WTC11 (cell line): ENCODE data around the gene CYYR1. TPM values are rescaled to one million over a fixed set of nuclear protein-coding genes. Genes with fewer than 3 reads are reported as not detected.
A peak's percentile ranks its signal among the peaks of the same experiment; 100 is the strongest.

Experiments used
- ATAC-seq: fragments of 200-7000 bp; cut with Tn5 transposase; 2 replicates; pipeline ENCODE4 v1.10.0; 2021; ENCODE audit warnings: mild to moderate bottlenecking, moderate library complexity
- CTCF ChIA-PET: fragments of 300-600 bp; sonication (Branson Sonifier 250); formaldehyde crosslinking; loops from one replicate; lab custom pipeline; 2021; ENCODE audit warnings: antibody characterized with exemption; lab: Charles Lee
- POLR2A ChIA-PET: fragments of 350-600 bp; sonication (Branson Sonifier 250); formaldehyde crosslinking; loops from one replicate; lab custom pipeline; 2021; ENCODE audit warnings: antibody characterized with exemption; lab: Charles Lee
- DNase-seq: peaks from one replicate; pipeline ENCODE4 v3.0.0; 2021; ENCODE audit warnings: low spot score
- H3K27ac Mint-ChIP-seq: 2 replicates; pipeline ENCODE4 v1.8.0; 2021; ENCODE audit warnings: mixed read lengths
- H3K27me3 Mint-ChIP-seq: 2 replicates; pipeline ENCODE4 v1.8.0; 2021; ENCODE audit warnings: low read depth, mild to moderate bottlenecking, moderate library complexity, mixed read lengths
- H3K36me3 Mint-ChIP-seq: 2 replicates; pipeline ENCODE4 v1.8.0; 2021; ENCODE audit warnings: mixed read lengths
- H3K4me1 Mint-ChIP-seq: 2 replicates; pipeline ENCODE4 v1.8.0; 2022; ENCODE audit warnings: mixed read lengths
- H3K4me3 Mint-ChIP-seq: 2 replicates; pipeline ENCODE4 v1.8.0; 2021; ENCODE audit warnings: mild to moderate bottlenecking, moderate library complexity, mixed read lengths
- H3K9me3 Mint-ChIP-seq: 2 replicates; pipeline ENCODE4 v1.8.0; 2021; ENCODE audit warnings: mixed read lengths
- ATF1 ChIP-seq: sonication (generic); formaldehyde crosslinking; IDR thresholded peaks from 2 replicates; pipeline ENCODE4 v1.8.1; 2023; ENCODE audit warnings: mild to moderate bottlenecking, moderate library complexity, missing genetic modification reagents
- CREM ChIP-seq: sonication (generic); formaldehyde crosslinking; IDR thresholded peaks from 2 replicates; pipeline ENCODE4 v1.8.1; 2022; ENCODE audit warnings: mild to moderate bottlenecking, missing genetic modification reagents, moderate library complexity
- EMX1 ChIP-seq: fragments of 250-450 bp; sonication (Bioruptor Pico); IDR thresholded peaks from 2 replicates; pipeline ENCODE4 v1.8.0; 2021; ENCODE audit warnings: mild to moderate bottlenecking
- JAZF1 ChIP-seq: fragments of 250-450 bp; sonication (Bioruptor Pico); IDR thresholded peaks from 2 replicates; pipeline ENCODE4 v1.9.0; 2021; ENCODE audit warnings: moderate library complexity, mild to moderate bottlenecking, inconsistent platforms
- KAT7 ChIP-seq: sonication (generic); formaldehyde crosslinking; IDR thresholded peaks from 2 replicates; pipeline ENCODE4 v1.8.1; 2023; ENCODE audit warnings: missing genetic modification reagents, mild to moderate bottlenecking, borderline replicate concordance
- NFE2L1 ChIP-seq: sonication (generic); formaldehyde crosslinking; IDR thresholded peaks from 2 replicates; pipeline ENCODE4 v1.8.1; 2023; ENCODE audit warnings: missing genetic modification reagents
- NFYB ChIP-seq: sonication (generic); formaldehyde crosslinking; conservative IDR thresholded peaks from 2 replicates; pipeline ENCODE4 v1.8.0; 2022; ENCODE audit warnings: low read depth, missing genetic modification reagents
- RELA ChIP-seq: sonication (generic); formaldehyde crosslinking; IDR thresholded peaks from 2 replicates; pipeline ENCODE4 v1.8.1; 2022; ENCODE audit warnings: missing genetic modification reagents, mild to moderate bottlenecking, borderline replicate concordance
- RORB ChIP-seq: fragments of 250-450 bp; sonication (Bioruptor Pico); IDR thresholded peaks from 2 replicates; pipeline ENCODE4 v1.9.0; 2021; ENCODE audit warnings: mild to moderate bottlenecking
- SP1 ChIP-seq: sonication (generic); formaldehyde crosslinking; conservative IDR thresholded peaks from 2 replicates; pipeline ENCODE4 v1.8.1; 2022; ENCODE audit warnings: missing genetic modification reagents
- TP53 ChIP-seq: sonication (generic); formaldehyde crosslinking; IDR thresholded peaks from 2 replicates; pipeline ENCODE4 v1.8.1; 2023; ENCODE audit warnings: mild to moderate bottlenecking, missing genetic modification reagents
- ZNF121 ChIP-seq: sonication (generic); formaldehyde crosslinking; IDR thresholded peaks from 2 replicates; pipeline ENCODE4 v1.8.0; 2023; ENCODE audit warnings: missing genetic modification reagents
- ZNF138 ChIP-seq: sonication (generic); formaldehyde crosslinking; conservative IDR thresholded peaks from 2 replicates; pipeline ENCODE4 v1.8.1; 2022; ENCODE audit warnings: mild to moderate bottlenecking, moderate library complexity, missing genetic modification reagents
- ZNF317 ChIP-seq: sonication (generic); formaldehyde crosslinking; IDR thresholded peaks from 2 replicates; pipeline ENCODE4 v1.8.1; 2023; ENCODE audit warnings: low read depth, mild to moderate bottlenecking, moderate library complexity, missing genetic modification reagents, borderline replicate concordance
- total RNA-seq: library from RNA; stranded (reverse); gene quantifications from 3 replicates; pipeline ENCODE4 v1.2.3, GENCODE V29; 2021
- TF ChIP-seq, protein P1 (sequence below): fragments of 200-600 bp; IDR thresholded peaks from 2 replicates; pipeline ENCODE4 v1.8.0; 2022; ENCODE audit warnings: antibody characterized with exemption
- TF ChIP-seq, protein P2 (sequence below): sonication (generic); formaldehyde crosslinking; IDR thresholded peaks from 2 replicates; pipeline ENCODE4 v1.8.1; 2023; ENCODE audit warnings: mild to moderate bottlenecking, missing genetic modification reagents
- TF ChIP-seq, protein P3 (sequence below): sonication (generic); formaldehyde crosslinking; IDR thresholded peaks from 2 replicates; pipeline ENCODE4 v1.8.0; 2023; ENCODE audit warnings: mild to moderate bottlenecking, missing genetic modification reagents
- TF ChIP-seq, protein P4 (sequence below): sonication (generic); formaldehyde crosslinking; conservative IDR thresholded peaks from 2 replicates; pipeline ENCODE4 v1.8.1; 2023; ENCODE audit warnings: mild to moderate bottlenecking, low read depth, missing genetic modification reagents, moderate library complexity
- TF ChIP-seq, protein P5 (sequence below): sonication (generic); formaldehyde crosslinking; IDR thresholded peaks from 2 replicates; pipeline ENCODE4 v1.8.1; 2022; ENCODE audit warnings: low read depth, missing genetic modification reagents, borderline replicate concordance
- TF ChIP-seq, protein P6 (sequence below): fragments of 250-450 bp; sonication (Bioruptor Pico); IDR thresholded peaks from 2 replicates; pipeline ENCODE4 v1.9.0; 2021; ENCODE audit warnings: mild to moderate bottlenecking
- TF ChIP-seq, protein P7 (sequence below): sonication (generic); formaldehyde crosslinking; IDR thresholded peaks from 2 replicates; pipeline ENCODE4 v1.8.1; 2022; ENCODE audit warnings: missing genetic modification reagents, borderline replicate concordance

The CYYR1 gene
- total RNA-seq, 1 experiment from 2014 or later, result 29.3 TPM

DNA sequence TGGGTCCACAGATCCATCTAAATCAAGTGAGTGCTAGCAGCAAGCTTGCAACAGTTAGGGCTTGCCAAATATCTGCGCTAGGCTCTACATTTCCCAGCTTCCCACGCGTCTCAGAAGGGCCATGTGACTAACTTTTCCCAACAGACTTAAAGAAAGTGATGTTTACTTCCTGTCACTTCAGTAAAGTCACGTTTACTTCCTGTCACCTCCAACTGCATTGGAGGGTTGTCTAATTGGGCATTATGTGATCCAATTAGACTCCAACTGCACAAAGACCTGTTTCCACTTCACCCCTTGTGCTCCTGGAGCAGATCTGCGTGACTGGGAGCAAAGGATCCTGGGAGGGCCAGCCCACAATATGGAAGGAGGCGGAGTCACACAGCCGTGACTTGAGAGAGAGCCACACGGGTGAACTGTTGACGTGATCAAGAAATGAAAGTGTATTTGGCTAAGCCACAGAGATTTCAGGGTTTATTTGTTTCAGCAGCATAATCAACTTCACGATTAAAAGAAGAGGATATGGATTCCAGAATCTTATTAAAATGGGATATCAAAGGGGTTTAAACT is 77.7 kb downstream of the CYYR1 start:
- H3K36me3 Mint-ChIP-seq, result peaks cover 5% of the 10 kb centered on the region
- H3K27me3 Mint-ChIP-seq, result no peaks in the 10 kb centered on the region
- POLR2A ChIA-PET, result no interaction called here
- H3K4me1 Mint-ChIP-seq, result peaks cover 17% of the 10 kb centered on the region
- DNase-seq (no peak), ATAC-seq (no peak)
- CTCF ChIA-PET, result no interaction called here
- H3K9me3 Mint-ChIP-seq, result peaks cover 25% of the 10 kb centered on the region
- TF ChIP-seq, protein P1, sequence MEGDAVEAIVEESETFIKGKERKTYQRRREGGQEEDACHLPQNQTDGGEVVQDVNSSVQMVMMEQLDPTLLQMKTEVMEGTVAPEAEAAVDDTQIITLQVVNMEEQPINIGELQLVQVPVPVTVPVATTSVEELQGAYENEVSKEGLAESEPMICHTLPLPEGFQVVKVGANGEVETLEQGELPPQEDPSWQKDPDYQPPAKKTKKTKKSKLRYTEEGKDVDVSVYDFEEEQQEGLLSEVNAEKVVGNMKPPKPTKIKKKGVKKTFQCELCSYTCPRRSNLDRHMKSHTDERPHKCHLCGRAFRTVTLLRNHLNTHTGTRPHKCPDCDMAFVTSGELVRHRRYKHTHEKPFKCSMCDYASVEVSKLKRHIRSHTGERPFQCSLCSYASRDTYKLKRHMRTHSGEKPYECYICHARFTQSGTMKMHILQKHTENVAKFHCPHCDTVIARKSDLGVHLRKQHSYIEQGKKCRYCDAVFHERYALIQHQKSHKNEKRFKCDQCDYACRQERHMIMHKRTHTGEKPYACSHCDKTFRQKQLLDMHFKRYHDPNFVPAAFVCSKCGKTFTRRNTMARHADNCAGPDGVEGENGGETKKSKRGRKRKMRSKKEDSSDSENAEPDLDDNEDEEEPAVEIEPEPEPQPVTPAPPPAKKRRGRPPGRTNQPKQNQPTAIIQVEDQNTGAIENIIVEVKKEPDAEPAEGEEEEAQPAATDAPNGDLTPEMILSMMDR, result no peak
- TF ChIP-seq JAZF1 (no peak), RELA (no peak), EMX1 (CRISPR knock-in tag) (no peak), ZNF121 (CRISPR knock-in tag) (no peak), RORB (CRISPR knock-in tag) (no peak)
- TF ChIP-seq, protein P2, sequence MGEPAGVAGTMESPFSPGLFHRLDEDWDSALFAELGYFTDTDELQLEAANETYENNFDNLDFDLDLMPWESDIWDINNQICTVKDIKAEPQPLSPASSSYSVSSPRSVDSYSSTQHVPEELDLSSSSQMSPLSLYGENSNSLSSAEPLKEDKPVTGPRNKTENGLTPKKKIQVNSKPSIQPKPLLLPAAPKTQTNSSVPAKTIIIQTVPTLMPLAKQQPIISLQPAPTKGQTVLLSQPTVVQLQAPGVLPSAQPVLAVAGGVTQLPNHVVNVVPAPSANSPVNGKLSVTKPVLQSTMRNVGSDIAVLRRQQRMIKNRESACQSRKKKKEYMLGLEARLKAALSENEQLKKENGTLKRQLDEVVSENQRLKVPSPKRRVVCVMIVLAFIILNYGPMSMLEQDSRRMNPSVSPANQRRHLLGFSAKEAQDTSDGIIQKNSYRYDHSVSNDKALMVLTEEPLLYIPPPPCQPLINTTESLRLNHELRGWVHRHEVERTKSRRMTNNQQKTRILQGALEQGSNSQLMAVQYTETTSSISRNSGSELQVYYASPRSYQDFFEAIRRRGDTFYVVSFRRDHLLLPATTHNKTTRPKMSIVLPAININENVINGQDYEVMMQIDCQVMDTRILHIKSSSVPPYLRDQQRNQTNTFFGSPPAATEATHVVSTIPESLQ, result no peak
- TF ChIP-seq, protein P3, sequence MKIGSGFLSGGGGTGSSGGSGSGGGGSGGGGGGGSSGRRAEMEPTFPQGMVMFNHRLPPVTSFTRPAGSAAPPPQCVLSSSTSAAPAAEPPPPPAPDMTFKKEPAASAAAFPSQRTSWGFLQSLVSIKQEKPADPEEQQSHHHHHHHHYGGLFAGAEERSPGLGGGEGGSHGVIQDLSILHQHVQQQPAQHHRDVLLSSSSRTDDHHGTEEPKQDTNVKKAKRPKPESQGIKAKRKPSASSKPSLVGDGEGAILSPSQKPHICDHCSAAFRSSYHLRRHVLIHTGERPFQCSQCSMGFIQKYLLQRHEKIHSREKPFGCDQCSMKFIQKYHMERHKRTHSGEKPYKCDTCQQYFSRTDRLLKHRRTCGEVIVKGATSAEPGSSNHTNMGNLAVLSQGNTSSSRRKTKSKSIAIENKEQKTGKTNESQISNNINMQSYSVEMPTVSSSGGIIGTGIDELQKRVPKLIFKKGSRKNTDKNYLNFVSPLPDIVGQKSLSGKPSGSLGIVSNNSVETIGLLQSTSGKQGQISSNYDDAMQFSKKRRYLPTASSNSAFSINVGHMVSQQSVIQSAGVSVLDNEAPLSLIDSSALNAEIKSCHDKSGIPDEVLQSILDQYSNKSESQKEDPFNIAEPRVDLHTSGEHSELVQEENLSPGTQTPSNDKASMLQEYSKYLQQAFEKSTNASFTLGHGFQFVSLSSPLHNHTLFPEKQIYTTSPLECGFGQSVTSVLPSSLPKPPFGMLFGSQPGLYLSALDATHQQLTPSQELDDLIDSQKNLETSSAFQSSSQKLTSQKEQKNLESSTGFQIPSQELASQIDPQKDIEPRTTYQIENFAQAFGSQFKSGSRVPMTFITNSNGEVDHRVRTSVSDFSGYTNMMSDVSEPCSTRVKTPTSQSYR (CRISPR knock-in tag), result no peak
- no peak overlapping the region for H3K4me3 Mint-ChIP-seq
- no peak overlapping the region for H3K27ac Mint-ChIP-seq

DNA sequence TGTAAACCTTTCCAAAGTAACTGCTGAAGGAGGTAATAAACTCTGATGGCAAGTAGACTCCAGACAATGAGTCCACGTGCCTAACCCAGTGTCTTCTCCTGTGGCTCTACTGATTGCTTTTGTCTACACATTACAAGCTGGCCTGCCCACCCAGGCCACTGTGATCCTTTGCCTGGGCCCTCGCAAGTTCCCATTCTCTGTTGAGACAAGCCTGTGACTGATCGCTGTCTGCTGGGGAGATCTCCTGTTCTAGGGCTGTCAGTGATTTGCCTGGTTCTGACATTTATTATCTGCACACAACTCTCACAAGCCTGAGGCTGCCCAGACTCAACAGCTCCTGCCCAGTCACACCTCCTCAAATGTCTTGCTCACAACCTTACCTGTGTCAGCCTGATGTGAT is 81.4 kb downstream of the CYYR1 start:
- Mint-ChIP-seq H3K27me3 (no peaks in the 10 kb centered on the region), H3K4me3 (no peak overlapping the region), H3K36me3 (peaks cover 13% of the 10 kb centered on the region), H3K4me1 (peaks cover 17% of the 10 kb centered on the region), H3K9me3 (peaks cover 14% of the 10 kb centered on the region), H3K27ac (peak overlapping the region; percentile 55; the same call in 1 of the 2 replicates)
- CTCF ChIA-PET, result no interaction called here
- no peak for DNase-seq
- ATAC-seq, result no peak
- POLR2A ChIA-PET, result no interaction called here
- TF ChIP-seq TP53 (CRISPR knock-in tag) (no peak), SP1 (no peak), ZNF317 (CRISPR knock-in tag) (no peak), CREM (no peak), NFYB (CRISPR knock-in tag) (no peak), NFE2L1 (no peak), KAT7 (CRISPR knock-in tag) (no peak), ATF1 (CRISPR knock-in tag) (no peak), ZNF138 (CRISPR knock-in tag) (no peak)
- TF ChIP-seq, protein P4, sequence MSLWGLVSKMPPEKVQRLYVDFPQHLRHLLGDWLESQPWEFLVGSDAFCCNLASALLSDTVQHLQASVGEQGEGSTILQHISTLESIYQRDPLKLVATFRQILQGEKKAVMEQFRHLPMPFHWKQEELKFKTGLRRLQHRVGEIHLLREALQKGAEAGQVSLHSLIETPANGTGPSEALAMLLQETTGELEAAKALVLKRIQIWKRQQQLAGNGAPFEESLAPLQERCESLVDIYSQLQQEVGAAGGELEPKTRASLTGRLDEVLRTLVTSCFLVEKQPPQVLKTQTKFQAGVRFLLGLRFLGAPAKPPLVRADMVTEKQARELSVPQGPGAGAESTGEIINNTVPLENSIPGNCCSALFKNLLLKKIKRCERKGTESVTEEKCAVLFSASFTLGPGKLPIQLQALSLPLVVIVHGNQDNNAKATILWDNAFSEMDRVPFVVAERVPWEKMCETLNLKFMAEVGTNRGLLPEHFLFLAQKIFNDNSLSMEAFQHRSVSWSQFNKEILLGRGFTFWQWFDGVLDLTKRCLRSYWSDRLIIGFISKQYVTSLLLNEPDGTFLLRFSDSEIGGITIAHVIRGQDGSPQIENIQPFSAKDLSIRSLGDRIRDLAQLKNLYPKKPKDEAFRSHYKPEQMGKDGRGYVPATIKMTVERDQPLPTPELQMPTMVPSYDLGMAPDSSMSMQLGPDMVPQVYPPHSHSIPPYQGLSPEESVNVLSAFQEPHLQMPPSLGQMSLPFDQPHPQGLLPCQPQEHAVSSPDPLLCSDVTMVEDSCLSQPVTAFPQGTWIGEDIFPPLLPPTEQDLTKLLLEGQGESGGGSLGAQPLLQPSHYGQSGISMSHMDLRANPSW (CRISPR knock-in tag), result no peak
- TF ChIP-seq, protein P5, sequence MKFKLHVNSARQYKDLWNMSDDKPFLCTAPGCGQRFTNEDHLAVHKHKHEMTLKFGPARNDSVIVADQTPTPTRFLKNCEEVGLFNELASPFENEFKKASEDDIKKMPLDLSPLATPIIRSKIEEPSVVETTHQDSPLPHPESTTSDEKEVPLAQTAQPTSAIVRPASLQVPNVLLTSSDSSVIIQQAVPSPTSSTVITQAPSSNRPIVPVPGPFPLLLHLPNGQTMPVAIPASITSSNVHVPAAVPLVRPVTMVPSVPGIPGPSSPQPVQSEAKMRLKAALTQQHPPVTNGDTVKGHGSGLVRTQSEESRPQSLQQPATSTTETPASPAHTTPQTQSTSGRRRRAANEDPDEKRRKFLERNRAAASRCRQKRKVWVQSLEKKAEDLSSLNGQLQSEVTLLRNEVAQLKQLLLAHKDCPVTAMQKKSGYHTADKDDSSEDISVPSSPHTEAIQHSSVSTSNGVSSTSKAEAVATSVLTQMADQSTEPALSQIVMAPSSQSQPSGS (CRISPR knock-in tag), result no peak
- TF ChIP-seq, protein P6, sequence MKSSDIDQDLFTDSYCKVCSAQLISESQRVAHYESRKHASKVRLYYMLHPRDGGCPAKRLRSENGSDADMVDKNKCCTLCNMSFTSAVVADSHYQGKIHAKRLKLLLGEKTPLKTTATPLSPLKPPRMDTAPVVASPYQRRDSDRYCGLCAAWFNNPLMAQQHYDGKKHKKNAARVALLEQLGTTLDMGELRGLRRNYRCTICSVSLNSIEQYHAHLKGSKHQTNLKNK (CRISPR knock-in tag), result no peak
- TF ChIP-seq, protein P2, result no peak
- TF ChIP-seq, protein P7, sequence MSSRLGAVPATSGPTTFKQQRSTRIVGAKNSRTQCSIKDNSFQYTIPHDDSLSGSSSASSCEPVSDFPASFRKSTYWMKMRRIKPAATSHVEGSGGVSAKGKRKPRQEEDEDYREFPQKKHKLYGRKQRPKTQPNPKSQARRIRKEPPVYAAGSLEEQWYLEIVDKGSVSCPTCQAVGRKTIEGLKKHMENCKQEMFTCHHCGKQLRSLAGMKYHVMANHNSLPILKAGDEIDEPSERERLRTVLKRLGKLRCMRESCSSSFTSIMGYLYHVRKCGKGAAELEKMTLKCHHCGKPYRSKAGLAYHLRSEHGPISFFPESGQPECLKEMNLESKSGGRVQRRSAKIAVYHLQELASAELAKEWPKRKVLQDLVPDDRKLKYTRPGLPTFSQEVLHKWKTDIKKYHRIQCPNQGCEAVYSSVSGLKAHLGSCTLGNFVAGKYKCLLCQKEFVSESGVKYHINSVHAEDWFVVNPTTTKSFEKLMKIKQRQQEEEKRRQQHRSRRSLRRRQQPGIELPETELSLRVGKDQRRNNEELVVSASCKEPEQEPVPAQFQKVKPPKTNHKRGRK (CRISPR knock-in tag), result no peak
